Activated CD4-positive, CD25-positive, alpha-beta regulatory T cell (primary cell): ENCODE data around the gene RAB31.

ENCODE experiments used
- DNase-seq, 4 experiments: peaks; one replicate each; lab custom pipeline; 2025; lab: John Stamatoyannopoulos, UW

RAB31 gene

GRCh38 chr18:9712611-9713010 is 4.5 kb downstream of the RAB31 start:
- DNase-seq = no peak

- DNase-seq = no peak
These were observed 6.4 kb downstream of the RAB31 start for GRCh38 chr18:9714266-9715087.

GRCh38 chr18:9715088-9715343 is 6.9 kb downstream of the RAB31 start:
- no peak for DNase-seq

- DNase-seq = no peak
These were observed 8.1 kb downstream of the RAB31 start for GRCh38 chr18:9715978-9716774.

GRCh38 chr18:9716780-9717563 is 8.9 kb downstream of the RAB31 start:
- DNase-seq = no peak

- DNase-seq = no peak
These were observed 11.4 kb downstream of the RAB31 start for GRCh38 chr18:9719421-9719981.

GRCh38 chr18:9720327-9720726 is 12.2 kb downstream of the RAB31 start:
- no peak for DNase-seq

- DNase-seq = no peak
These were observed 13.9 kb downstream of the RAB31 start for GRCh38 chr18:9721893-9722550.

GRCh38 chr18:9722691-9723090 is 14.6 kb downstream of the RAB31 start:
- no peak for DNase-seq

GRCh38 chr18:9724797-9725585 is 16.9 kb downstream of the RAB31 start:
- DNase-seq = no peak

GRCh38 chr18:9726175-9726574 is 18.1 kb downstream of the RAB31 start:
- DNase-seq = no peak

- no peak for DNase-seq
These were observed 18.8 kb downstream of the RAB31 start for GRCh38 chr18:9726936-9727335.

- no peak for DNase-seq
These were observed 22.7 kb downstream of the RAB31 start for GRCh38 chr18:9730786-9731185.

- no peak for DNase-seq
These were observed 23.3 kb downstream of the RAB31 start for GRCh38 chr18:9731380-9731779.

- no peak for DNase-seq
These were observed 23.9 kb downstream of the RAB31 start for GRCh38 chr18:9732031-9732430.

- no peak for DNase-seq
These were observed 26.1 kb downstream of the RAB31 start for GRCh38 chr18:9734189-9734588.

- DNase-seq = no peak
These were observed 27.1 kb downstream of the RAB31 start for GRCh38 chr18:9735238-9735637.

GRCh38 chr18:9735879-9736278 is 27.8 kb downstream of the RAB31 start:
- DNase-seq = no peak

- DNase-seq = no peak
These were observed 28.3 kb downstream of the RAB31 start for GRCh38 chr18:9736286-9736835.

- DNase-seq = no peak
These were observed 28.9 kb downstream of the RAB31 start for GRCh38 chr18:9737006-9737405.
